ENCODE data around the gene HS6ST1. TPM values are rescaled to one million over a fixed set of nuclear protein-coding genes. Genes with fewer than 3 reads are reported as not detected.

HS6ST1 gene
- total RNA-seq, 6 experiments from 2014 or later: 18.0 to 53.5 (median 31.0) TPM

- intact Hi-C loops (cut with DNase I): no loop called here
- Histone ChIP-seq H3K4me3 (no peak overlapping the region), H3K36me3 (peaks cover 0 to 3% (median 2%) of the 10 kb centered on the region in 4 donors), H3K27ac (no peak overlapping the region), H3K4me1 (peaks cover 0 to 32% (median 15%) of the 10 kb centered on the region in 4 donors), H3K9me3 (no peaks in the 10 kb centered on the region), H3K27me3 (no peaks in the 10 kb centered on the region)
- WGBS (ENCODE audit: insufficient coverage, low coverage, low lambda C conversion rate, missing lambda C conversion rate): 86% methylated on average over 11 of the region's 21 CpGs
- no peak for TF ChIP-seq POLR2A (IDR thresholded peaks at IDR 0.05)
- no peak for TF ChIP-seq CTCF (IDR thresholded peaks at IDR 0.05)
- DNase-seq: no peak
- no peak for ATAC-seq
These were observed 46.6 kb downstream of the HS6ST1 start for GRCh38 chr2:128271911-128272600.

- no peaks in the 10 kb centered on the region for H3K9me3 ChIP-seq
- H3K4me3 ChIP-seq: no peak overlapping the region
- no peak for TF ChIP-seq POLR2A (IDR thresholded peaks at IDR 0.05)
- no peak for TF ChIP-seq CTCF (IDR thresholded peaks at IDR 0.05)
- no peaks in the 10 kb centered on the region for H3K27me3 ChIP-seq
- H3K27ac ChIP-seq: no peak overlapping the region
- peaks cover 0 to 3% (median 2%) of the 10 kb centered on the region in 4 donors for H3K36me3 ChIP-seq
- WGBS (ENCODE audit: insufficient coverage, low coverage, low lambda C conversion rate, missing lambda C conversion rate): 96% methylated on average over 4 of the region's 12 CpGs
- ATAC-seq: no peak
- peaks cover 0 to 32% (median 15%) of the 10 kb centered on the region in 4 donors for H3K4me1 ChIP-seq
- intact Hi-C loops (cut with DNase I): no loop called here
- no peak for DNase-seq
These were observed 47.1 kb downstream of the HS6ST1 start for GRCh38 chr2:128271597-128271910.

- Histone ChIP-seq H3K9me3 (no peaks in the 10 kb centered on the region), H3K27ac (peak overlapping the region in 2 of 3 donors; percentile 36 to 49), H3K27me3 (no peaks in the 10 kb centered on the region), H3K4me3 (no peak overlapping the region), H3K4me1 (peaks cover 0 to 32% (median 15%) of the 10 kb centered on the region in 4 donors), H3K36me3 (peaks cover 0 to 3% (median 2%) of the 10 kb centered on the region in 4 donors)
- TF ChIP-seq CTCF (IDR thresholded peaks at IDR 0.05) (no peak), POLR2A (IDR thresholded peaks at IDR 0.05) (no peak)
- DNase-seq (peak in 2 of 3 donors; percentile 83), ATAC-seq (peak; percentile 76 to 92 (median 88))
- intact Hi-C loops (cut with DNase I): no loop called here
- WGBS (ENCODE audit: insufficient coverage, low coverage, low lambda C conversion rate, missing lambda C conversion rate): 80% methylated on average over 2 of the region's 18 CpGs
These were observed 47.7 kb downstream of the HS6ST1 start for GRCh38 chr2:128270672-128271596.

- TF ChIP-seq POLR2A (IDR thresholded peaks at IDR 0.05): no peak
- no peak for TF ChIP-seq CTCF (IDR thresholded peaks at IDR 0.05)
- intact Hi-C loops (cut with DNase I): no loop called here
- peaks cover 0 to 32% (median 15%) of the 10 kb centered on the region in 4 donors for H3K4me1 ChIP-seq
- peak in 2 of 4 donors; percentile 6 to 13 for ATAC-seq
- DNase-seq: peak in 1 of 3 donors; percentile 47
- no peaks in the 10 kb centered on the region for H3K9me3 ChIP-seq
- 80% methylated on average over 2 of the region's 16 CpGs for WGBS (ENCODE audit: insufficient coverage, low coverage, low lambda C conversion rate, missing lambda C conversion rate)
- H3K27ac ChIP-seq: peak overlapping the region in 2 of 3 donors; percentile 26 to 49
- peaks cover 0 to 3% (median 0%) of the 10 kb centered on the region in 4 donors for H3K36me3 ChIP-seq
- H3K27me3 ChIP-seq: no peaks in the 10 kb centered on the region
- no peak overlapping the region for H3K4me3 ChIP-seq
These were observed 48.5 kb downstream of the HS6ST1 start for GRCh38 chr2:128269990-128270671.

Measured in right lobe of liver (tissue), 6 donors.